H1 (cell line): ENCODE measurements around the gene C1QTNF1. TPM values are rescaled to one million over a fixed set of nuclear protein-coding genes. Genes with fewer than 3 reads are reported as not detected.
A peak's percentile ranks its signal among the peaks of the same experiment; 100 is the strongest.

ENCODE experiments used
- CTCF ChIA-PET: fragments of 300-600 bp; sonication (Branson Sonifier 250); formaldehyde crosslinking; loops from one replicate; lab custom pipeline; 2021; ENCODE audit not compliant: partially characterized antibody; lab: Charles Lee
- POLR2A ChIA-PET: fragments of 300-600 bp; sonication (Branson Sonifier 250); formaldehyde crosslinking; loops from one replicate; lab custom pipeline; 2021; ENCODE audit warnings: inconsistent platforms; ENCODE audit not compliant: partially characterized antibody; lab: Charles Lee
- DNase-seq, 2 experiments: peaks; one replicate each; pipeline versions ENCODE4 v3.0.0 to v3.0.0-alpha.2; 2010 to 2022; ENCODE audit warnings: low spot score in 2 of 2, low read depth in 1 of 2, mixed read lengths in 1 of 2
- FAIRE-seq: peaks from 2 replicates; lab custom pipeline; 2011; peaks lifted over from hg19 to GRCh38; lab: Jason Lieb, UNC
- H2AFZ ChIP-seq: 2 replicates; pipeline ENCODE4 v1.8.1; 2012; ENCODE audit warnings: low read length, inconsistent platforms
- H2AK5ac ChIP-seq: 2 replicates; pipeline ENCODE4 v1.6.1; 2013; ENCODE audit warnings: low read depth, low read length
- H2BK120ac ChIP-seq: replicated peaks from 2 replicates; pipeline ENCODE3; 2013; ENCODE audit warnings: low read depth, low read length, inconsistent platforms
- H2BK12ac ChIP-seq: 2 replicates; pipeline ENCODE4 v1.6.1; 2013; ENCODE audit warnings: low read depth, low read length
- H2BK15ac ChIP-seq: 2 replicates; pipeline ENCODE4 v1.6.1; 2013; ENCODE audit warnings: low read length
- H2BK20ac ChIP-seq: 2 replicates; pipeline ENCODE4 v1.6.1; 2013; ENCODE audit warnings: low read length
- H2BK5ac ChIP-seq: 2 replicates; pipeline ENCODE4 v1.6.1; 2013; ENCODE audit warnings: low read depth, low read length
- H3K14ac ChIP-seq: 2 replicates; pipeline ENCODE4 v1.6.1; 2013; ENCODE audit warnings: inconsistent platforms; ENCODE audit not compliant: insufficient read length
- H3K18ac ChIP-seq: 2 replicates; pipeline ENCODE4 v1.6.1; 2013; ENCODE audit warnings: low read length; ENCODE audit errors: extremely low read depth
- H3K23ac ChIP-seq: 2 replicates; pipeline ENCODE4 v1.6.1; 2013; ENCODE audit warnings: inconsistent platforms; ENCODE audit not compliant: insufficient read length
- H3K23me2 ChIP-seq: 2 replicates; pipeline ENCODE4 v1.6.1; 2013; ENCODE audit warnings: low read depth, low read length
- H3K27ac ChIP-seq: 2 replicates; pipeline ENCODE4 v1.6.1; 2011; ENCODE audit warnings: low read depth, low read length, inconsistent platforms
- H3K27me3 ChIP-seq, 4 experiments: replicated peaks in 1 of 4; 1 replicate in 1 of 4; 2 replicates in 3 of 4; pipeline versions ENCODE4 v1.6.1 to v1.8.1; 2011 to 2013; ENCODE audit warnings: low read length in 3 of 4, mild to moderate bottlenecking in 3 of 4, inconsistent platforms in 2 of 4, mixed read lengths in 2 of 4, moderate library complexity in 1 of 4; ENCODE audit not compliant: control insufficient read depth in 3 of 4, insufficient read depth in 3 of 4; ENCODE audit errors: extremely low read depth in 1 of 4
- H3K36me3 ChIP-seq, 4 experiments: 2 replicates each; pipeline versions ENCODE4 v1.6.1 to v1.8.1; 2011 to 2013; ENCODE audit warnings: mild to moderate bottlenecking in 4 of 4, low read length in 3 of 4, moderate library complexity in 2 of 4, control low read depth in 1 of 4, inconsistent platforms in 1 of 4; ENCODE audit not compliant: insufficient read depth in 4 of 4, control insufficient read depth in 2 of 4
- H3K4ac ChIP-seq: replicated peaks from 2 replicates; pipeline ENCODE3; 2013; ENCODE audit warnings: low read length, low read depth, mixed read lengths, inconsistent platforms; ENCODE audit not compliant: insufficient read length
- H3K4me1 ChIP-seq, 4 experiments: replicated peaks in 1 of 4; 1 replicate in 1 of 4; 2 replicates in 3 of 4; pipeline versions ENCODE4 v1.6.1 to v1.8.1; 2011 to 2013; ENCODE audit warnings: low read length in 3 of 4, inconsistent platforms in 2 of 4, mixed read lengths in 1 of 4; ENCODE audit not compliant: insufficient read depth in 4 of 4, control insufficient read depth in 3 of 4
- H3K4me2 ChIP-seq, 2 experiments: 2 replicates each; pipeline versions ENCODE4 v1.6.1 to v1.8.1; 2011 to 2013; ENCODE audit warnings: low read depth in 2 of 2, low read length in 2 of 2, control low read depth in 1 of 2, inconsistent platforms in 1 of 2, mild to moderate bottlenecking in 1 of 2; ENCODE audit not compliant: insufficient read depth in 1 of 2
- H3K4me3 ChIP-seq, 4 experiments: fragments of 200-600, 300-600 bp in 1 of 4; sonication (generic), shearing (Covaris generic), sonication (Bioruptor Twin) in 1 of 4; 2 replicates each; pipeline versions ENCODE4 v1.5.1 to v1.8.1; 2011 to 2016; ENCODE audit warnings: low read length in 4 of 4, low read depth in 3 of 4, control low read depth in 2 of 4, inconsistent platforms in 2 of 4, mild to moderate bottlenecking in 2 of 4, mixed read lengths in 1 of 4, moderate library complexity in 1 of 4; ENCODE audit not compliant: insufficient read depth in 2 of 4; ENCODE audit errors: extremely low read depth in 1 of 4
- H3K56ac ChIP-seq: replicated peaks from 2 replicates; pipeline ENCODE3; 2013; ENCODE audit warnings: low read depth, mild to moderate bottlenecking, mixed read lengths, low read length, inconsistent platforms; ENCODE audit not compliant: insufficient read length
- H3K79me1 ChIP-seq: 2 replicates; pipeline ENCODE4 v1.6.1; 2013; ENCODE audit warnings: low read depth, low read length, control low read depth
- H3K79me2 ChIP-seq, 2 experiments: 2 replicates each; pipeline versions ENCODE4 v1.6.1 to v1.8.1; 2012 to 2013; ENCODE audit warnings: low read length in 2 of 2, mild to moderate bottlenecking in 2 of 2, inconsistent platforms in 1 of 2; ENCODE audit not compliant: insufficient read depth in 2 of 2, control insufficient read depth in 1 of 2
- H3K9ac ChIP-seq, 4 experiments: replicated peaks in 1 of 4; 1 replicate in 1 of 4; 2 replicates in 3 of 4; pipeline versions ENCODE4 v1.6.1 to v1.8.1; 2011 to 2013; ENCODE audit warnings: low read depth in 3 of 4, low read length in 3 of 4, control low read depth in 2 of 4, mild to moderate bottlenecking in 2 of 4, moderate library complexity in 2 of 4, inconsistent platforms in 1 of 4; ENCODE audit errors: extremely low read depth in 1 of 4
- H3K9me3 ChIP-seq, 2 experiments: 2 replicates each; pipeline versions ENCODE4 v1.6.1 to v1.8.1; 2012 to 2013; ENCODE audit warnings: mild to moderate bottlenecking in 2 of 2, moderate library complexity in 2 of 2, control low read depth in 1 of 2, inconsistent platforms in 1 of 2, low read depth in 1 of 2, low read length in 1 of 2, mixed read lengths in 1 of 2; ENCODE audit not compliant: insufficient read depth in 2 of 2
- H4K20me1 ChIP-seq, 2 experiments: replicated peaks in 1 of 2; 2 replicates each; pipeline versions ENCODE3 to v1.8.1; 2011 to 2013; ENCODE audit warnings: inconsistent platforms in 2 of 2, low read length in 2 of 2, mild to moderate bottlenecking in 1 of 2; ENCODE audit not compliant: insufficient read depth in 2 of 2, control insufficient read depth in 1 of 2
- H4K5ac ChIP-seq: 2 replicates; pipeline ENCODE4 v1.6.1; 2013; ENCODE audit warnings: low read length, low read depth, mixed read lengths, inconsistent platforms; ENCODE audit not compliant: insufficient read length
- H4K8ac ChIP-seq: 2 replicates; pipeline ENCODE4 v1.8.0; 2013; ENCODE audit warnings: mild to moderate bottlenecking, moderate library complexity, low read length, inconsistent platforms; ENCODE audit not compliant: insufficient read depth; ENCODE audit errors: extremely low read depth
- H4K91ac ChIP-seq: replicated peaks from 2 replicates; pipeline ENCODE3; 2013; ENCODE audit warnings: low read length, mixed read lengths, inconsistent platforms; ENCODE audit not compliant: insufficient read length
- ASH2L ChIP-seq: fragments of 200-600, 300-600 bp; sonication (generic); IDR thresholded peaks from one replicate; pipeline ENCODE4 v1.7.1; 2017; ENCODE audit warnings: low read length
- HDAC2 ChIP-seq, 2 experiments: fragments of 300-600 bp in 1 of 2; sonication (generic) in 1 of 2; IDR thresholded peaks; 2 replicates each; pipeline ENCODE4 v1.6.1; 2011 to 2012; ENCODE audit warnings: low read depth in 2 of 2, low read length in 2 of 2, mild to moderate bottlenecking in 2 of 2, moderate library complexity in 2 of 2, borderline replicate concordance in 1 of 2, inconsistent platforms in 1 of 2
- POU5F1 ChIP-seq: IDR thresholded peaks from 2 replicates; pipeline ENCODE4 v1.6.1; 2011; ENCODE audit warnings: low read depth, mild to moderate bottlenecking, low read length, moderate library complexity
- RXRA ChIP-seq: IDR thresholded peaks from 2 replicates; pipeline ENCODE4 v1.6.1; 2011; ENCODE audit warnings: low read depth, mild to moderate bottlenecking, low read length, moderate library complexity; ENCODE audit not compliant: insufficient read depth
- SAP30 ChIP-seq: fragments of 300-600 bp; sonication (generic); IDR thresholded peaks from 2 replicates; pipeline ENCODE4 v1.7.1; 2012; ENCODE audit warnings: low read length, moderate library complexity, mild to moderate bottlenecking, inconsistent platforms; ENCODE audit not compliant: insufficient read depth, insufficient replicate concordance
- SUZ12 ChIP-seq: fragments of 200-600 bp; sonication (generic); IDR thresholded peaks from 2 replicates; pipeline ENCODE4 v1.6.1; 2012; ENCODE audit warnings: mild to moderate bottlenecking, inconsistent platforms, low read length, moderate library complexity, mixed read lengths
- TAF7 ChIP-seq: optimal IDR thresholded peaks from 2 replicates; pipeline ENCODE3; 2011; ENCODE audit warnings: low read depth, mild to moderate bottlenecking, inconsistent platforms, low read length, moderate library complexity, borderline replicate concordance
- WGBS, 2 experiments: shearing (Covaris generic) in 1 of 2; methylation state at CpG; one replicate each; pipeline versions ENCODE4 v1.1.6 to v1.1.7; 2013 to 2015; ENCODE audit warnings: low lambda C conversion rate in 2 of 2, mixed read lengths in 2 of 2, inconsistent platforms in 1 of 2, low coverage in 1 of 2, missing lambda C conversion rate in 1 of 2; ENCODE audit not compliant: insufficient replicate concordance in 2 of 2, insufficient coverage in 1 of 2, insufficient read length in 1 of 2; ENCODE audit errors: extremely low coverage in 1 of 2, missing lambda C conversion rate in 1 of 2; 5-methylcytosine and 5-hydroxymethylcytosine counted together
- polyA plus RNA-seq, 7 experiments: library from polyadenylated mRNA; depleted of rRNA in 3 of 7; stranded (reverse) in 5 of 7; unstranded in 2 of 7; fragments of >200 nt in 5 of 7; fragments of 200-250 nt in 2 of 7; gene quantifications; 1 replicate in 5 of 7; 2 replicates in 1 of 7; 4 replicates in 1 of 7; pipeline versions ENCODE4 v1.2.1 to v1.2.3, GENCODE V29; 2011 to 2013; ENCODE audit warnings: missing spikeins in 2 of 7, mixed read lengths in 2 of 7
- total RNA-seq: library from RNA; stranded (reverse); fragmentation: NEBNext Ultra II Directional; extraction: Animal tissue kit (Norgen Biotek cat#: 25700); gene quantifications from 2 replicates; pipeline ENCODE4 v1.2.1, GENCODE V29; 2021
- TF ChIP-seq, protein P1 (sequence below): IDR thresholded peaks from 2 replicates; pipeline ENCODE4 v1.6.1; 2012; ENCODE audit warnings: inconsistent platforms

Gene C1QTNF1
- total and polyA plus RNA-seq, 2 of the 8 experiments (the other 6 are each of a cell fraction or from before 2014, with no cell fraction given) = 1.5 to 2.5 TPM

GRCh38 chr17:79043191-79043930 is 19.4 kb downstream of the C1QTNF1 start:
- no peak overlapping the region; the same call in 1 of the 2 replicates for H2BK5ac ChIP-seq
- H3K36me3 ChIP-seq = no peaks in the 10 kb centered on the region; a peak in 1 of 8 replicates

More at GRCh38 chr17:79043191-79043930, 19.4 kb downstream of the C1QTNF1 start:
- DNase-seq (no peak), FAIRE-seq (no peak)
- Histone ChIP-seq H3K18ac (no peak overlapping the region), H2AK5ac (peak overlapping the region; percentile 2; the same call in 1 of the 2 replicates), H2AFZ (no peak overlapping the region), H3K56ac (no peak overlapping the region), H3K27ac (no peak overlapping the region), H4K20me1 (peaks cover 0 to 11% of the 10 kb centered on the region in 2 experiments), H3K4me1 (no peaks in the 10 kb centered on the region), H3K9ac (no peak overlapping the region; a peak in 1 of 7 replicates), H3K9me3 (no peaks in the 10 kb centered on the region; a peak in 1 of 4 replicates), H3K4me2 (no peak overlapping the region), H4K91ac (peak overlapping the region; percentile 65), H2BK12ac (no peak overlapping the region), H3K4me3 (no peak overlapping the region), H4K8ac (no peak overlapping the region), H3K79me2 (no peaks in the 10 kb centered on the region), H3K4ac (peak overlapping the region; percentile 66), H3K23me2 (peaks cover 4% of the 10 kb centered on the region; the same call in 1 of the 2 replicates), H2BK20ac (no peak overlapping the region), H2BK120ac (no peak overlapping the region), H3K23ac (no peak overlapping the region), H3K79me1 (peaks cover 8% of the 10 kb centered on the region), H3K14ac (no peak overlapping the region), H4K5ac (no peak overlapping the region), H3K27me3 (peaks cover 0 to 2% (median 0%) of the 10 kb centered on the region in 4 experiments; a peak in 1 of 7 replicates), H2BK15ac (no peak overlapping the region)
- POLR2A ChIA-PET = no interaction called here
- TF ChIP-seq HDAC2 (IDR thresholded peaks at IDR 0.05; ENCODE audit: borderline replicate concordance in 1 of 2, low read depth in 2 of 2, low read length in 2 of 2) = no peak
- no peak for TF ChIP-seq SUZ12
- no peak for TF ChIP-seq SAP30
- TF ChIP-seq ASH2L = no peak
- TF ChIP-seq, protein P1, sequence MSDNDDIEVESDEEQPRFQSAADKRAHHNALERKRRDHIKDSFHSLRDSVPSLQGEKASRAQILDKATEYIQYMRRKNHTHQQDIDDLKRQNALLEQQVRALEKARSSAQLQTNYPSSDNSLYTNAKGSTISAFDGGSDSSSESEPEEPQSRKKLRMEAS = no peak
- no peak for TF ChIP-seq RXRA
- no peak for TF ChIP-seq POU5F1
- no peak for TF ChIP-seq TAF7
- CTCF ChIA-PET = interaction anchor here (0.7 to 4.7 kb wide), 17 partner anchors 9 to 357 kb away, joined by 3 to 63 read pairs (median 5); no protein-coding TSS in a partner anchor
- WGBS, 2 experiments = 92% methylated on average over 10 of the region's 10 CpGs; no CpG with 5 or more reads in 1 of the 2 experiments
